Panc1 (cell line): ENCODE measurements around the gene GNL3L.

Source experiments
- POLR2AphosphoS5 ChIP-seq: IDR thresholded peaks from 2 replicates; pipeline ENCODE4 v1.6.1; 2012; ENCODE audit warnings: mild to moderate bottlenecking, low read depth, low read length, moderate library complexity
- TF ChIP-seq, protein P1 (sequence below): fragments of 450-650 bp; IDR thresholded peaks from 2 replicates; pipeline ENCODE4 v1.5.1; 2017; ENCODE audit warnings: mild to moderate bottlenecking

DNA sequence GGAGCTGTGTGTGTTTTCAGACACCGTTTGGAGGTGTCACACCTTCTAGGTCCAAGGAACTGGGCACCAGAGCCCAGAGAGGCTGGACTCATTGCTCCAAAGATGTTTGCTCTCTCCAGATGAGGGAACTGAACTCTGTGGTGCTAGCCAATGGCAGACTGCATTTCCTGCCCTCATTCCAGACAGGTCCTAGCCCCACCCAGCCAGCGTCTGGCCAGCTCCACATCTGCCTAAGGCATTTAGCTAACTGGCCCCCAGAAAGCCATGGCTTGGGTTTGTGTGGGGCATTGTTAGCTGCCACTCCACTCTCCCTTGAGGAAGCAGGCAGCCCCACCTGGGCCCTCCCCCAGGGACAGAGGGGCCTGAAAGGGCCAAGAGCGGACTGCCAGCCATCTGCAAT, 45.4 kb upstream of the GNL3L start:
- no peak for TF ChIP-seq POLR2AphosphoS5
- TF ChIP-seq, protein P1, sequence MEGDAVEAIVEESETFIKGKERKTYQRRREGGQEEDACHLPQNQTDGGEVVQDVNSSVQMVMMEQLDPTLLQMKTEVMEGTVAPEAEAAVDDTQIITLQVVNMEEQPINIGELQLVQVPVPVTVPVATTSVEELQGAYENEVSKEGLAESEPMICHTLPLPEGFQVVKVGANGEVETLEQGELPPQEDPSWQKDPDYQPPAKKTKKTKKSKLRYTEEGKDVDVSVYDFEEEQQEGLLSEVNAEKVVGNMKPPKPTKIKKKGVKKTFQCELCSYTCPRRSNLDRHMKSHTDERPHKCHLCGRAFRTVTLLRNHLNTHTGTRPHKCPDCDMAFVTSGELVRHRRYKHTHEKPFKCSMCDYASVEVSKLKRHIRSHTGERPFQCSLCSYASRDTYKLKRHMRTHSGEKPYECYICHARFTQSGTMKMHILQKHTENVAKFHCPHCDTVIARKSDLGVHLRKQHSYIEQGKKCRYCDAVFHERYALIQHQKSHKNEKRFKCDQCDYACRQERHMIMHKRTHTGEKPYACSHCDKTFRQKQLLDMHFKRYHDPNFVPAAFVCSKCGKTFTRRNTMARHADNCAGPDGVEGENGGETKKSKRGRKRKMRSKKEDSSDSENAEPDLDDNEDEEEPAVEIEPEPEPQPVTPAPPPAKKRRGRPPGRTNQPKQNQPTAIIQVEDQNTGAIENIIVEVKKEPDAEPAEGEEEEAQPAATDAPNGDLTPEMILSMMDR = no peak
